ENCODE measurements around the gene IGSF22.

Gene IGSF22

DNA sequence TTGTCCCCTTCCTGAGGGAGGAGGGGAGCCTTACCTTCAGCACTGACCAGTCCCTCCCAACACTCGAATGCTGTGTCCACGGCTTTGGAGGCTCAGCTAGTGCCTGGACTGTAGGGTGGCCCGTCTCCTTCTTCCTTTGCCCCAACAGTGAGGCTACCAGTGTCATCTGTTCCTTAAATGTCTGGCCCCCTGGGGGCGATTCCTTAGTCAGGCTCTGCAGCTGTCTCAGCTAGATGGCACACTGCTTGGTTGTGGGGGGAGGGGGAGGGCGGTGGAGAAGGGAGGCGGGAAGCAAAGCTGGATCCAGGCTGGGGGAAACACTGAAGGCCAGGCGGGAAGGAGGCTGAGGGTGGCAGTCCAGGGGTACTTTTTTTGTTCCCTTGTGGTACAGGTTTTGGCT lies at the start of gene IGSF22:
Gene IGSF22 (minus strand): TSS at position 149 of the 400 bp plus-strand sequence. CDS start 1,952 bp downstream, outside the sequence.
- DNase-seq: no peak

DNA sequence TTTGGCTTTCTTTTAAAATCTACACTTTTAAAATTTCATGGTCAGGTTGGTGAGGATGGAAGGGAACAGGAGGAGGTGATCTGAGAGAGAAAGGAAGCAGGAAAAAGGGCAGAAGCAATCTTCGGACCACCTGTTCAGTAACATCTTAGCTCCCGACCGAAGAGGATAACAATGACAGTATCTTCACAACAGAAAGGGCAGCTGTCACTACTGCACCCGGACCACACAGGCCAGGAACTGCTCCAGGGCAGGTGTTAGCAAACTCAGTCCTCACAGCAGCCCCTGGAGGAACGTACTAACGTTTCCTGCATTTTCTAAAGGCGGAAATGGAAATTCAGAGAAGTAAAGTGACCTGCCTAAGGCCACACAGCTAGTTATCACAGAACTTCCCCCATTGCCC lies 48.8 kb upstream of the IGSF22 start:
- DNase-seq: no peak

DNA sequence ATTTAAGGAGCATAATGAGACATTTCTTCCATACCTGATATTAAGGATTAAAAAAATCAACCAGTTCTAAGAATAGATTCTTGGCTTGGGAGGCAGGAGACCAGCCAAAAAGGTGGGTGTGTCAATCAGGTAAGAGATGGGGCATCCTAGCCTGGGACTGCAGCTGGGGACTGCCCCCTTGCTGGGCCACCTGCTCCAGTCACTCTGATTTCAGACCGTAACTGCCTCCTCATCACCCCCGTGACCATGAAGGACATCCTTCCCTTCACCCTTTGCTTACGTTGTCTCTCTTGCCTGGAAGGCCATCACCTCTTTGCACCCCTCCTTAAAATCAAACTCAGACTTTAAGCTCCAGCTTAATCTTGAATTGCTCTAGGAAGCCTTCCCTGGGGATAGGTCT lies 47.7 kb upstream of the IGSF22 start:
- DNase-seq: no peak

DNA sequence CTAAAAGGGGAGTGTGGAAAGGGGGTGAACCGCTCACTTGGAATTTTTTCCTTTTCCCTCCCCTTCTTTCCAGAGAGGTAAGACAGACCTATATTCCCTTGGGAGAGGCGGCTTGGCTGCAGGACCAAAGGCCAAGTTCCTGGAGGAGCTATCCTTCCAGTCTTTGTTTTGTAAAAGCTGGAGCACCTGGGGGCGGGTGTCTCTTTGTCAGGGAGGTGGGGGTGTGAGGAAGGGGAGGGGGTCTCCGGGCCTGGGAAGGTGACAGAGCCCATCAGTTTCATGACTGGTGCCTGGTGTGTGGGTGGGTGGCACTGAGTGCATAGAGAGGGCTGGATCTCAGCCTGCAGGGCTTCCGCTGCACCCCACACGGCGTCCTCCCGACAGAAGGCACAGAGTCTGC lies 47.1 kb upstream of the IGSF22 start:
- DNase-seq: no peak

DNA sequence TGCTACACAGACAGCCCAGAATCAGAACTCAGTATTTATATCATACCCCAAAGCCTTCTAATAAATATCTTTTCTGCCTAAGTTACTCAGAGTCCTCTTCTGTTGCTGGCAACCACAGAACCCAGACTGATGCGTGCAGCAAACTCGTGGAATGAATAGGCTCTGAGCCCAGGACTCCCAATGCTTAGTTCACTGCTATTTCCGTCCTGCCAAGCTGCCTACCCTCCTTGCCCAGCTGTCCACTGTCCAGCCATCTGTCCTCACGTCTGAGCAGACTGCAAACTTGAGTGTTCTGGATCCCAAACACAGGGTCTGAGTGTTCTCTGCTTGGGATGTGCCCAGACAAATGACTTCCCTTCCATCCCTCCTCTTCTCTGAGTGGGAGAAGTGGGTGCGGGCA lies 46.2 kb upstream of the IGSF22 start:
- DNase-seq: no peak

DNA sequence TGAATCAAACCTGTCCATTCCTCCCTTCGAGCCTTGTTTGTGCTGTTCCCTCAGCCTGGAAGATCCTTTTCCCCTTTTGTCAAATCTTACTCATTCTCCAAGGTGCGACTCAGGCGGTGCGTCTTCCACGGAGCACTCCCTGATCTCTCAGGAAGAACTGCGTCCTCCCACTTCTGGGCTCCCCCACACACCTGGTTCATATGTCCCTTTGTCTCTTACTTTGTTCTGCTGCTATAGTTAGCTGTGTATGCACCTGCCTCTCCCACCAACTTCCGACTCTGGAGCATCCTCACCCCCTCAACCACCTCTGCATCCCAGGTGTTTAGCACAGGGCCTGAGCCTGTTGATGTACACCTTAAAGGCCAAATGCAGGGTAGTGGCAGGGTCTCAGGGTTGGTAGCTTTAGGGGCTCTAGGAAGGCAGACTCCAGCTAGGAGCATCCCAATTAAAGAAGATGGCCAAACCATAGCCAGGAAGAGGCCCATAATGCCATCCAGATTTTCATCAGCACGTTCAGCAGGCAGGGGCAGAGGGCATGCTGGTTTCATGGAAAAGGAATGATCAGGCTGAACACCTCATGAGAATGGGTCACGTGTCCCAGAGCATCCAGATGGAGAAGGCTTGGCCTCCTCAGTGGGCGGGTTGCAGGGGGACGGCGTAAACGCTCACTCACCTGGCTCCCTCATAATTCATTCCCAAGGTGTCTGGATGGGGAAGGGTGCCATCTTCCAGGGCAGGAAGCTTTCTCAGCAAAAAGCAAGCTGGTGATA lies 45.5 kb upstream of the IGSF22 start:
- DNase-seq: no peak

DNA sequence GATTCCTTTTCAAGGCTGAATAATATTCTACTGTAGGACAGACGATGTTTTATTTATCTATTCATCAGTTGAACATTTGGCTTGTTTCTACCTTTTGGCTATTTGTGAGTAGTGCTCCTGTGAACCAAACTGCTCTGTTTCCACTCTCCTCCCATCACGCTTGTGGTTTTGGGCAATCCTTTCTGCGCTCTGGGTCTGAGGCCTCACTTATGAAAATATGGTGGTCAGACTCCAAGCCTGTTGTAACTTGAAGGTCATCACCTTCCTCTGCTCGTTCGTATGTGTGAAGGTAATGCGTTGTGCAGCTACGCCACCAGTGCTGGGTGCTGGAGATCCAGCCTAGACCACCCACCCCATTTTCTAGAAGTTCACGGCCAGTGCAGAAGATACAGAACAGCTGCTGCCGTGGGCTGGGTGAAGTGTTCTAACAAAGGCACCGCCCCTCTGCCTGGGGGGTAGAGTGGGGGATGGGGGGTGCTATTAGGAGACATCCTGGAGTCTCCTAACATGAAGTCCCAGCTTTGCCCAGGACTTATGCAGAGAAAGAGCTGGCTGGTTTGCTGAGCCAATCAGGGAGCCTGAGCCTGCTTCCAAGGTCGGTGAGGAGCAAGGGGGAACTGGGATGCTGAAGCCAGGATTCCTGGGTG lies 44.6 kb upstream of the IGSF22 start:
- DNase-seq: no peak

DNA sequence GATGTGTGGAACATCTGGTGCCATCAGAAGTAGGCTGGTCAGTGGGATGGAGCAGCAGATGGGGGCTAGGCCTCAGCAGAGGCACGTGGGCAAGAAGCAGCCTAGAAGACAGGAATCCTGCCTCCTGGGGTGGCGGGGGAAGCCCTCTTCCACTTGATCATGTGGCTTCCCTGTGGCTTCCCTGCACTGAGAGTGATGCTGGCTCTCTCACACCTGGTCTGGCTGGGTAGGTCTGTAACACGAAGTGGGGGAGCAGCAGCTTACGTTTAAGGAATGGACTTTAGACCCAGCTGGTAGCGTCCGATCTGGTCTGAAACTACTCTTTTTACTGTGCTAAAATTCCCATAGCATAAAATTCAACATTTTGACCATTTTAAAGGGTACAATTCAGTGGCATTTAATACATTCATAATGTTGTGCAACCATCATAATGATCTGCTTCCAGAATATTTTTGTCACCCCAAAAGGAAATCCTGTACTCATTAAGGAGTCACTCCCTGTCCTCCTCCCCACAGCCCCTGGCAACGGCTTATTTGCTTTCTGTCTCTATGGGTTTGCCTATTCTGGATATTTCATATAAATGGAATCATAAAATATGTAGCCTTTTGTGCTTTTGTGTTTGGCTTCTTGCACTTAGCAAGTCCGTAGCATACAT lies 43.9 kb upstream of the IGSF22 start:
- no peak for DNase-seq

DNA sequence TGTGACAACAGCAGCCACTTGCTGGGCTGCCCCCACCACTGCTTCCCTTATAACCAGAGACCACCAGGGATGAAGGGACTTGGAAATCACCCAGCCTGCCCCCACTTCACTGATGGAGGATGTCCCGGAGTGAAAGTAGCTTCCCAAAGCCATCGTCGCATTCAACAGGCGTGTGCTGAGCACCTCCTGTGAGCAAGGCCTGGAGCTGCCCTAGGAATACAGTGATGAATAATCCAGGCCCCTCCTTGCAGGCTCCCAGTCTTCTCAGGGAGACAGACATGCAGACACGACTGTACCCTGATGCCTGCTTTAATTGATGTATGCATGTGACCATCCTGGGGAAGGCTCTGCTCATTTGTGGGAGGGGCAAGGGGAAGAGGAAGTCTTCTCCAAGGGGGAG lies 43.0 kb upstream of the IGSF22 start:
- no peak for DNase-seq

DNA sequence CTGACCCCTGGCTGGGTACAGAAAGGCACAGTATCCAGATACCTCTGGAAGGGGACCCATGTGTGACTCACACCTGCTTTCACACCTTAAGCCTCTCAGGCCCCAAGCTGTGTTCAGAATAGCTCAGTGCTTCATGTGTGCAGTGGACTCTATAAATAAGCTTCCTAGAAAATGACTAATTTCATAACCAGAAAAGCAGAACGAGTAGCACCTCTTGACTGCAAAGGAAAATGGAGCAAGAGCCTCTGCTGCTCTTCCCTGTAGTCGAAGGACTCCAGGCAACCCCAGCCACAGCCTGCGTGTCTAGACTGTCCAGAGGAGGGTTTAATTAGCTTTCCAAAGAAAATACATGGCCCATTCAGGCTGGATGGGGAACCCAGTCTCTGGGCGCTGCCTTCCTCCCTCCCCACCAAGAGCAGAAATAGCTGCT lies 42.5 kb upstream of the IGSF22 start:
- DNase-seq: no peak

DNA sequence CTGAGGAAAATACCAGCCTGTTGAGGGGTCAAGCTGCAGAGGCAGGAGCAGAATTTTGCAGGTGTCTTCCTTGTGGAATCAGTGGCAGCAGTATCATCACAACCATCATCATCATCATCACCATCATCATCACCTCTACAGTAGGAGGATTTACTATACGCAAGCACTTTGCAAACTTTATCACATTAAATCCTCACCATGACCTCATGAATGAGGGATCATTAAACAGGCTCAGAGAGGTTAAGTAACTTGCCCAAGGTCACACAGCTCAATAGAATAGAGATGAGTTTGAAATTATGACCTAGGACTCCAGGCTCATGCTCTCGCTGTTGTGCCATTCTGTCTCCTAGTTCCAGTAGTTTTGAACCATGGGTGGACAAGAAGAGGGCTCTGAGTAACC lies 40.0 kb upstream of the IGSF22 start:
- DNase-seq: no peak

DNA sequence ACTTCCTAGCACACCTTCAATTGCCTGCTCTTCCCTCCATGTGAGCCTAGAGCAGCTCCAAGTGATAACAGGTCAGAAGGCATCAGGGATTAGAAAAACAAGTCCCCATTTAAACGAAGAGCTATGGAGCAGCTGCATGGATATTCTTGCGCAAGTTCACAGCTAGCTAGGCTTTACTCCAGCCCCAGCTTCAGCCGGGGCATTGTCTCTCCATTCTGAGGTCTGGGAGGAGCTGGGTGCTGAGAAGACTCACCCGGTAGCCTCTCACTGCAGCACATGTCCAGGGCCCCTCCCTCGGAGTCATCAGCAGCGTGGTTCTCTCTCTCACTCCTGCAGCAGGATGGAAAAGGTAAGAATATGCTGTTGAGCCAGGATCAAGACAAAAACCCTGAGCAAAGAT lies 39.6 kb upstream of the IGSF22 start:
- DNase-seq: no peak

DNA sequence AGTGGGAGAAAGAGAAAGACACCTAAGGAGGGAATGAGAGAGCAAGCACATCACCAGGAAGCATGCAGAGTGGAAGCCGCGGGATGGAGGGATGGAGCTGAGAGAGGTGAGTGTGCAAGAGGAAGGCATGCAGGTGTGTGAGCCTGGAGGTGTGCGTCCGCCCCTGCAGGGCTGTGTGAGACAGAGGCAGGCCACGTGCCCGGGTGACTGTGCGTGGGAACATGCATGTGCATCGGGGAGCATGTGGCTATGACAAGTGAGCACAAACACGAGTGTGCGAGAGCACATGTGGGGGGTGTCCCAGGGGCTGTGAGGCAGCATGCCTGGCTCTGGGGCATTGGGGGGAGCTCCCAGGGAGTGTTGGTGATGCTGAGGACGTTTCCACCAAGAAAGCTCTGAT lies 35.8 kb upstream of the IGSF22 start:
- no peak for DNase-seq

DNA sequence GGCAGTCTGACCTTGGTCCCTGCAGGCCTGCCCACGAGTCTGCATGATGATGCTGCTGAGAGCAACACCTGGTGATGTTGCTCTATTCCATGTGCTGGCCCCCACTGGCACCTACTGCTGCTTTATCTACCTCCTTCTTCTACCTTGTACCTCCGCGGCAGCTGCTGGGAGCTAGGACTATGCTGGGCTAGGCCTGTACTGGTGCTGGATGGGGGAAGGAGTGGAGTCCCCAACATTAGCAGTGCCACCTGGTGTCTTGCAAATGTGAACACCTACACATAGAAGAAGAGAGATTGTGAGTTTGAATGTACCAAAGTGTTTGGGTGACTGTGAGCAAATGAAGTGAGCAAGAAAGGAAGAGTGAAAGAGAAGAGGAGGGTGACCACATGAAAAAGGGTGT lies 35.2 kb upstream of the IGSF22 start:
- no peak for DNase-seq

DNA sequence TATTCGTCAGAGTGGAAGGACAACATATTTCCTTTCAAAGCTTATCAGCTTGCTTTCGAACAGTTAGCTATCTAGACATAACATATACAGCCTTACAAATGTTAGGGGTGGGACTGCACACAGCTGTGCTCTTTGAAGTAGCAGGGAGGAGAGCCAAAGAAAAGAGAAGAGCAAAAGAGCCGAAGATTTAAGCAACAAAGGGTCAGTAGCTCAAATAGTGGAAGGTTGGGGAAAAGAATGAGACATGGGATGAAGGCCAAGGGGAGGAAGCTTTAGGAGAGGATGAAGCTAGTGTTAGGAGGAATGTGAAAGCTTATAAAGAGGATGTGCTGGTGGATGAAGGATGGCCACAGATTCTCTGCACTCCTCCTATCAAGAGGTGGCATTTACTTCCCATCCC lies 31.8 kb upstream of the IGSF22 start:
- DNase-seq: no peak

DNA sequence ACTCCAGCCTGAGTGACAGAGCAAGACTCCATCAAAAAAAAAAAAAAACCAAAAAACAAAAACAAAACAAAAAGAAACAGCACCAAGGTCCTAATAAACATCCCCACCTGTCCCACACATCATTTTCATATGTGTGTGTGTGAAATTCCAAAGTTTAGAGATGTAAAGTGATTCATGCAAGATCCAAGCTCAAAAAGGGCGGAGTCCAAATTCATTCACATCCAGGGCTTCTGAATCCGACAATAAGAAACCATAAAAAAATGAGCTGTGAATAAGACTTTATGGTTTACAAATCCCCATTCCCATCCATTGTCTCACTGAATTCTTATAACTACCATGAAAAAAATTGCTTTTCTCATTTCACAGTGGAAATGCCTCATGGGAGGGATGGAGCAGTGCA lies 30.9 kb upstream of the IGSF22 start:
- no peak for DNase-seq

DNA sequence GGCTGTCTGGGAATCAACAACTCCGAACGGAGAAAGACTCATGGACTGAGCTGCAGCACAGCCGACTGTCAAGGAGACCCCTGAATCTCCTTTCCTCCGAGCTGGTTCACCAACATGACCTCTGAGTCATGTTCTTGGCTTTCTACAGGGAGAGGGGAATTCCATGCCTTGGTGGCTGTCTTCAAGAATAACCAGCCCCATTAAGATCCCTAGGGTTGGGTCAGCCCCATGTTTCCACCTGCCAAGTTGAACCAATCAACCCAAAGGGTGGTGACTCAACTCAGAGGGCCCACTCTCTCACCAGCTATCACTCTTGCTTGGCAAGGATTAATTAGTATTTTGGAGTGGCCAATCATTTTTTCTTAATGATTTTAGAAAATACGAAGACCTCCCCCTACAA lies 28.3 kb upstream of the IGSF22 start:
- no peak for DNase-seq

DNA sequence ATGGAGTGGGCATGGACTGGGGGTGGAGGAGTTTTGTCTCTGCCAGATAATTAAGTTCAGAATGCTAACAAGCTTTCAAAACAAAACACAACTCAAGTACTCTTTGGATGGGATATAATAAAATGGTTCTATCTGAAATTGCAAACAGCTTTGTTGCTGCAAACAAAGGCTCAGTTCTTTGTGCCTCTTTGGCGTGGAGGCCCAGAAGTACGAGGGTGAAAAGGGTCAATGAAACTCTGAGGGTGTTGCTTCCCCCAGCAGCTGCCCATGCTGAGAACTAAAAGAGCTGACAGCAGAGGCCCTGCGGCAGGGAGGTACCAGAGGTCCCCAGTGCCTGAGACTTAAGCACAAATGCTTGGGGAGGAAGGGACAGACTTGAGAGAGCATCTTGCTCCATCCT lies 26.5 kb upstream of the IGSF22 start:
- DNase-seq: peak; percentile 44

DNA sequence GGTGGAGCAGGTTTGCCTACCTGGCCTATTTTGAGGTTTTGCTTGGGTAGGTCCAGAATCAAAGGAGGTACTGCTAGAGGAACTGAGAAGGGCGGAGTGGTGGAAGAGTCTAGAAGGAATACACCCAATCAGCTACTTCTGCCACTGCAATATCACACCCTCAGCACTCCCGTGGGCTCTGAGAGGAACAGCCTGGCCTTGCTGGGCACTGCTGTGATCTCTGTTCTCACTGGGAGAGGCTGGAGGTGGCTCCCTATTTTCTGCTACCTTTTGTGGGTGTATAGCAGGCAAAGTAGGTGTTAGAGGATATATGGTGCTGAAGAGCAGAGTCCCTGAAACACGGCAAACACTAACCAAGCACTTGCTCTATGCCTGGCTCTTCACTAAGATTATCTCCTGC lies 25.0 kb upstream of the IGSF22 start:
- DNase-seq: no peak

DNA sequence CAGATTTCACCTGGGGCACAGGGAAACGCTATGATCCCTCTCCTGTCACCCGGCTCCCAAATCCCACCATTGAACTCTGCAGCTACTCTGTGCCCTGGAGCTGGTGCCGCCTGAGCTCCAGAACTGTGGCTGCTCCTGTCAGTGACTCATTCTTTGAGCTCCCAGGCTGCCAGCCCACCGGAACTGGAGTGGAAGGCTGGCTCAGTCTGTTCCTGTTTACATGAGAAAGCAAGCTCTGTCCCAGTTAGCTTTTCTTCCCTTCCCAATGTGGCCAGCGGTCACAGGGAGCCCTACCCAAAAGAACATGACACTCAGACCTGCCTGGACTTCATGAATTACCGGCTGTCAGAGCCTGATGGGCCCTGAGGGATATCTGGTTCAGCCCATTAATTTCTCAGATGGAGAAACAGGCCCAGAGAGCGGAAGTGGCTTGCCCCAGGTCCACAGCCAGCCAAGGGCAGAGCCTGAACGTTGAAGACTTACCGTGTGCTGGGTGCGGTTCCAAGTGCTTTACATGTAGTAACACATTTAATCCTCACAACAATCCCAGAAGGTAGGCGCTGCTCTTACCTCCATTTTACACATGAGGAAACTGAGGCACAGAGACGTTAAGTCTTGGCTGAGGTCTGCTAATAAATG lies 23.8 kb upstream of the IGSF22 start:
- DNase-seq: no peak

DNA sequence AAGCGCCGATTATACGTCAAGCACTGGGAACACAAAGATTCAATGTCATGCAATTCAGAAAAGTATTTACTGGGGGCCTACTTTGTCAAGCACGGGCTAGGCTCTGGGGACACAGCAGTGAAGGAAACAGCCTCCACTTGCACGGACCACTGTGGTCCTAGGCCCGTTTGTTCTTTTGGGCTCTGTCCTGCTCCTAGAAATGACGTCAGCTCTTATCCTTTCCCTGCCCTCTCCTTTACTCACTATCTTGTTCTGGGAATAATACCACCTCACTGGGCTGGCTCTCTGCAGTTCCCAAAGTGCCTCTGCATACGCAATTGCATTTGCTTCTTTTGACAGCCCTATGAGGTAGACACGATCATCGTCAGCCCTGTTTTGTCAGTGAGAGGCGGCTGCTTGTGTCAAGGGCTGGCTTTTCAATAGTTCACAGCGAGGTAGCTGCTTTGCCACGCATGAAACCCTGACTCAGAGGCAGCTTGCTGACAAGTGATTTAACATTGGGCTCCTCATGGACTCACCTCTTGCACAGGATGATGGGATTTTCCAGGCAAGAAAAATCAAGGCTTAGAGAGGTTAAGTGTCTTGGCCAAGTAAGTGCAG lies 22.9 kb upstream of the IGSF22 start:
- no peak for DNase-seq

DNA sequence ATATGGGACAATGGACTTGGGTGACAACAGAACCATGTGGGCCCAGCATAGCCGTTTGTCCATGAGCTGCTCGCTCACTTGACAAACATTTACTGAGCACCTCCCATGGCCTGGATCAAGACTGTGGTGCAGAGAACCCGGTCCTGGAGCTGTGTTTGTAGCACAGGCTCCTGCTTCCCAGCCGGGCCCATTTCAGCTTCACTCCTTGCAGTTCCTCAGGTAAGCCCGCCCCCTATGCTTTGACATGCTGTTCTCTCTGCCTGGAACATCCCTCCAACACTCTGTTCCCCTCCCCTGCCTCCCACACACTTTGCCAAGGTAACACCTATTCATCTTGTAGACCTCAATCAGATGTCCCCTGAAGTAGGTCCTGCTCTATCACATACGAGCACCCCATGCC lies 19.3 kb upstream of the IGSF22 start:
- no peak for DNase-seq

DNA sequence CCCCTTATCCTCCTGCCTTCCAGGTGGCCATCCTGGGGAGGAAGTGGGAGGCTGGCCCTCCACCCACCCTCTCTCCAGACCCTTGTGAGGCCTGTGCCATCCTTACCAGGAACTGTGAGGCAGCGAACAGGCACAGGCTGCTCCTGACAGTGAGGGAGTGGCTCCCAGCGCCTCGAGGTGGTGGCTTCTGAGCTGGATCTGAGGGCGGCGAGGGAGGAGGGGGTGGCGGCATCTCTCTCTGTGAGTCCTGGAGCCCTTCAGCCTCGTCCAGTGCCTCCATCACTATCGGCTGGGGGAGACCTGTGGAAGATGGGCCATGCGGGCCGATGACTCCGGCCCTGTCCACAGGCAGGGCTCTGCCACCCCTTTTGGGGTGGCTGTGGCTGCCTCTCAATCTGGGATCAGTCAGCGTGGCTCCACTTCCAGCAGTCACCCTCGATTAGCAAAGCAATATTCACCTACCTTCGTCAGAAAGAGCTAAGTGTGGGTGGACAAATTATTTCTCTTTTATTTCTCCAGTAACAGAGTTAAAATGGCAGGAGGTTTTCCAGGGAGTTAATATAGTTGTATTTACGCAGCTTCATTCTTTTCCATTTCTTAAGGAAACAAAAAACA lies 18.0 kb upstream of the IGSF22 start:
- no peak for DNase-seq
